ENCODE results near the gene TIMP1. TPM values are rescaled to one million over a fixed set of nuclear protein-coding genes. Genes with fewer than 3 reads are reported as not detected.

TIMP1 gene
- total RNA-seq, 1 donor from 2014 or later: 118 TPM

- Histone ChIP-seq H3K4me3 (ENCODE audit: low read depth, low read length) (peak overlapping the region; percentile 11), H3K27me3 (ENCODE audit: control insufficient read depth, insufficient read depth, low read length) (no peaks in the 10 kb centered on the region), H3K36me3 (ENCODE audit: control insufficient read depth, insufficient read depth, low read length) (no peaks in the 10 kb centered on the region)
- DNase-seq (ENCODE audit: low read depth): no peak
- TF ChIP-seq CTCF (IDR thresholded peaks at IDR 0.05; ENCODE audit: insufficient read depth, low read length, poor library complexity, severe bottlenecking): no peak
Observed at GRCh38 chrX:47574547-47575301, 7.5 kb upstream of the TIMP1 start.

- TF ChIP-seq CTCF (IDR thresholded peaks at IDR 0.05; ENCODE audit: insufficient read depth, low read length, poor library complexity, severe bottlenecking): no peak
- no peak overlapping the region for H3K4me3 ChIP-seq (ENCODE audit: low read depth, low read length)
- no peaks in the 10 kb centered on the region for H3K27me3 ChIP-seq (ENCODE audit: control insufficient read depth, insufficient read depth, low read length)
- no peaks in the 10 kb centered on the region for H3K36me3 ChIP-seq (ENCODE audit: control insufficient read depth, insufficient read depth, low read length)
- no peak for DNase-seq (ENCODE audit: low read depth)
Observed at GRCh38 chrX:47576021-47576898, 6.0 kb upstream of the TIMP1 start.

GRCh38 chrX:47577424-47577823 is 4.8 kb upstream of the TIMP1 start:
- Histone ChIP-seq H3K36me3 (ENCODE audit: control insufficient read depth, insufficient read depth, low read length) (no peaks in the 10 kb centered on the region), H3K4me3 (ENCODE audit: low read depth, low read length) (no peak overlapping the region), H3K27me3 (ENCODE audit: control insufficient read depth, insufficient read depth, low read length) (no peaks in the 10 kb centered on the region)
- TF ChIP-seq CTCF (IDR thresholded peaks at IDR 0.05; ENCODE audit: insufficient read depth, low read length, poor library complexity, severe bottlenecking): no peak
- no peak for DNase-seq (ENCODE audit: low read depth)

- no peaks in the 10 kb centered on the region for H3K36me3 ChIP-seq (ENCODE audit: control insufficient read depth, insufficient read depth, low read length)
- no peak for TF ChIP-seq CTCF (IDR thresholded peaks at IDR 0.05; ENCODE audit: insufficient read depth, low read length, poor library complexity, severe bottlenecking)
- H3K27me3 ChIP-seq (ENCODE audit: control insufficient read depth, insufficient read depth, low read length): no peaks in the 10 kb centered on the region
- no peak for DNase-seq (ENCODE audit: low read depth)
- H3K4me3 ChIP-seq (ENCODE audit: low read depth, low read length): no peak overlapping the region
Observed at GRCh38 chrX:47577901-47578300, 4.3 kb upstream of the TIMP1 start.

GRCh38 chrX:47578692-47579091 is 3.5 kb upstream of the TIMP1 start:
- H3K4me3 ChIP-seq (ENCODE audit: low read depth, low read length): no peak overlapping the region
- TF ChIP-seq CTCF (IDR thresholded peaks at IDR 0.05; ENCODE audit: insufficient read depth, low read length, poor library complexity, severe bottlenecking): no peak
- no peaks in the 10 kb centered on the region for H3K36me3 ChIP-seq (ENCODE audit: control insufficient read depth, insufficient read depth, low read length)
- DNase-seq (ENCODE audit: low read depth): no peak
- H3K27me3 ChIP-seq (ENCODE audit: control insufficient read depth, insufficient read depth, low read length): no peaks in the 10 kb centered on the region

Measured in kidney epithelial cell (primary cell).